Lung microvascular endothelial cell (primary cell): ENCODE results near the gene IVL. TPM values are rescaled to one million over a fixed set of nuclear protein-coding genes. Genes with fewer than 3 reads are reported as not detected.

Experiments used
- DNase-seq, 2 donors: peaks; one replicate each; pipeline versions ENCODE4 v3.0.0 to v3.0.0-alpha.2; 2010; ENCODE audit warnings: low read depth in 2 of 2
- total RNA-seq: library from RNA; depleted of rRNA; stranded (reverse); fragments of >200 nt; gene quantifications from 2 replicates; pipeline ENCODE4 v1.2.1, GENCODE V29; 2014

Gene IVL
- total RNA-seq, 1 donor from 2014 or later, result not detected

DNA sequence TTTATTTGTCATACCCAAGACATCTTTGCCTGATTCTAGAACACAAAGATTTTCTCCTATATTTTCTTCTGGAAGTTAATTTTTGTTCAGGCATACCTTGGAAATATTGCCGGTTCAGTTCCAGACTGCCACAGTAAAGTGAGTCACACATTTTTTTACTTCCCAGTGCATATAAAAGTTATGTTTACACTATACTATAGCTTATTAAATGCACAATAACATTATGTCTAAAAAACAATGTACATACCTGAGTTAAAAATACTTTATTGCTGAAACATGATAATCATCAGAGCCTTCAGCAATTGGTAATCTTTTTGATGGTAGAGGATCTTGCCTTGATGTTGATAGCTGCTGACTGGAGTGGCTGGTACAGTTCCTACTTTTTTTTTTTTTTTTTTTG is 20.2 kb upstream of the IVL start:
- no peak for DNase-seq

GRCh38 chr1:152899027-152899426 is 9.3 kb upstream of the IVL start:
- DNase-seq, result no peak

- DNase-seq, result no peak
Measured at GRCh38 chr1:152899883-152900282, 8.5 kb upstream of the IVL start.

GRCh38 chr1:152901631-152902030 is 6.7 kb upstream of the IVL start:
- DNase-seq, result no peak

- no peak for DNase-seq
Measured at GRCh38 chr1:152902636-152903035, 5.7 kb upstream of the IVL start.

DNA sequence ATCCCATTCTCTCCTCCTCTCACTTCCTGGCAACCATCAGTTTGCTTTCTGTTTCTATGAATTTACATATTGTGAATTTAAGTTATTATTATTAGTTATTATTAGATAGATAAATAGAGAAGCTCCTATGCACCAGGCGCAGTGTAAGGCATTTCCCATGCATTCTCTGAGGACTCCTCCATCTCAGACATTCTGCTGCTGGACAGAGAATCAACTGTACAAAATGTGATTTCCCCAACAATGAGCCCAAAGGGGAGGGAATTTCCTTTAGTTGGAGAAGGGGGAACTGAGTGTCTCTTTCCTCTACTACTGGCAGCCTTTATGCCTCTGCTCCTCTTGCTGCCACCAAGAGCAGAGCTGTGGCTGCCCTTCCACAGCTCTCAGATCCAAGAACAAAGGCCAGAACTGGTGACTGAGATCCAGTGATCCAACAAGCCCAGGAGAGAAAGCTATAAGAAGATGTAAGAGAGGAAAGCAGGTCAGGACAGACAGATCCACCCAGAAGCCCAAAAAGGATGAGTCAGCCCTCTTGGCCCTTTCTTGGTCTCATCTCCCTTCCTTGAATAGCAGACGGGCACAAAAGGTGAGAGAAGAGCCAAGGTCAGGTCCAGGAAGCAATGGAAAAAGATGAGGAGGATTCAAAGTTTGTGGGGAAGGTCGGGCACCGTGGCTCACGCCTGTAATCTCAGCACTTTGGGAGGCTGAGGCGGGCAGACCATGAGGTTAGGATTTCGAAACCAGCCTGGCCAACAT is 3.5 kb upstream of the IVL start:
- DNase-seq, result no peak

GRCh38 chr1:152906023-152906565 is 2.3 kb upstream of the IVL start:
- no peak for DNase-seq

DNA sequence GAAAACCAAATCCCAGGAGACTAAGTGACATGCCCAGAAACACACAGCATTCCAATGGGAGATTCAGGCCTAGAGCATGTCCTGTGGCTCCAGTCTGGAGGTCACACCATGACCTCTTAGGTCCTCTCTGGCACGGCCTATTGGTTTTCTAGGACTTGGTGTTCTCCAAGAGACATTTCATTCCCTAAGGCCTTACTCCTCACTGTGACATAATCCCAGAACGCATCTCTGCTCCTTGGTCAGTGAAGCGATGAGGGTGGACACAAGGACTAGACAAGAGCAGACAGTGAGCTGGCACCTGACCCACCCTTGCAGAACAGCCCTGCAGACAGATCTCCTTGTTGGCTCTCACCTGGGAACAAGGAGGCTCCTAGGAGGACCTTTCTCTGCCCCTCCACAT is 860 bp downstream of the IVL start:
- no peak for DNase-seq

- no peak for DNase-seq
Measured at GRCh38 chr1:152912471-152912870, 4.1 kb downstream of the IVL start.

- no peak for DNase-seq
Measured at GRCh38 chr1:152912900-152913299, 4.6 kb downstream of the IVL start.

- peak; percentile 33 to 34 for DNase-seq
Measured at GRCh38 chr1:152917794-152918193, 9.4 kb downstream of the IVL start.

GRCh38 chr1:152919071-152919470 is 10.7 kb downstream of the IVL start:
- DNase-seq, result no peak

DNA sequence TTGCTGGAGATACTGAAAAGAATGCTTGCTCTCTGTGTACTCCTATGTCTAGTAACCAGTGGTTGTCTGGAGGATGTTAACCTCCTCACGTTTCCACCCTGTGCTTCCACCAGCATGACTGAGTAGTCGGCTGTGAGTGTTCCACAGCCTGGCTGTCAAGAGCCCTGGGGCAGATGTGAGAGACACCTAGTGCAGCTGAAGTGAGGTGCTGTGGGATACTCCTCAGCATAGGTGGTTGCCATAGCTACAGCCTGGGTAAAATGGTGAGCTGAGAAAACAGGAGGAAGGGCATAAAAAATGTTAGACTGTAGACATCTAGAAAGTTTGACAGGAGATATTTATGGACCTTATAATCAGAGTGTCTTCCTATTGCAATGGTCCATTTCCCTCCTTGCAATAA is 15.8 kb downstream of the IVL start:
- no peak for DNase-seq

- DNase-seq, result peak; percentile 17 to 34
Measured at GRCh38 chr1:152926091-152926490, 17.7 kb downstream of the IVL start.

DNA sequence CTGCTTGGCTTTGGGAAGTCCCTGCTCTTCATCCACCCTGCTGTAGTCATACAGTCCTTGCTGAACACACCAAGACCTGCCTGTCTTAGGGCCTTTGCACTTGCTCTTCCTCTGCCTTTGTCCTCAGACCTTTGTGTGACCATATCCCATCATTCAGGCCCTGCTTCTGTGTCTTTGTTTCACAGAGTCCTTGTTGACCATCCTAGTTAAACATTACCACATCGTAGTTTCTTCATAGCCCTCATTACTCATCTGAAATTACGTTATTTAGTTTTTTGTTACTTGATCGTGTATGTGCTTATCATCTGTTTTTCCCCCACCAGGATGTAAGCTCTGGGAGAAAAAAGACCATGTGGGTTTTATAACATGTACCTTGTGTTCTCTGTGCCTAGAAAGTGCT is 20.3 kb downstream of the IVL start:
- DNase-seq, result no peak

DNA sequence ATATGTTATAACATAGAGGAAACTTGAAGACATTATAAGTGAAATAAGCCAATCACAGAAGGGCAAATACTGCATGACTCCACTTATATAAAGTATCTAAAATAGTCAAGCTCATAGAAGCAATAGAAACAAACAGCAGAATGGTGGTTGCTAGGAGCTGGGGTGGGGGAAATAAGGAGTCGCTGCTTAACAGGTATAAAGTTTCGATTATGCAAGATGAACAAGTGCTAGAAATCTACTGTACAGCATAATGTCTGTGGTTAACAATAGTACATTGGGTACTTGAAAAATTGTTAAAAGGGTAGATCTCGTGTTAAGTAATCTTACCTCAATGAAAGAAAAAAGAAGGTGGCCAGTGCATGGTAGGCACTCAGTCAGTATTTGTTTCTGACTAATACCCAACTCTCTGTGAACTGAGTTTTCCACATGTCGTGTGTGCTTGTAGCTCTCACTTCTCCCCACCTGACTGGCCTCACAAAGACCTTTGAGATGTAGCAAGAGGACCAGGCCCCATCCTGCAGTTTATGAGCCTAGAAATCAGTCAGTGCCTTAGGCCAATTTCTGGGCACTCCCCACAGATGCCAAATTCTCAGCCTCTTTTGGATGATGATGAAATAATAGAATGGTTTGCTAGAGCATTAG is 23.9 kb downstream of the IVL start:
- no peak for DNase-seq

GRCh38 chr1:152933196-152933595 is 24.9 kb downstream of the IVL start:
- DNase-seq, result no peak

- DNase-seq, result no peak
Measured at GRCh38 chr1:152940614-152941013, 32.3 kb downstream of the IVL start.

GRCh38 chr1:152941037-152941711 is 32.8 kb downstream of the IVL start:
- no peak for DNase-seq

DNA sequence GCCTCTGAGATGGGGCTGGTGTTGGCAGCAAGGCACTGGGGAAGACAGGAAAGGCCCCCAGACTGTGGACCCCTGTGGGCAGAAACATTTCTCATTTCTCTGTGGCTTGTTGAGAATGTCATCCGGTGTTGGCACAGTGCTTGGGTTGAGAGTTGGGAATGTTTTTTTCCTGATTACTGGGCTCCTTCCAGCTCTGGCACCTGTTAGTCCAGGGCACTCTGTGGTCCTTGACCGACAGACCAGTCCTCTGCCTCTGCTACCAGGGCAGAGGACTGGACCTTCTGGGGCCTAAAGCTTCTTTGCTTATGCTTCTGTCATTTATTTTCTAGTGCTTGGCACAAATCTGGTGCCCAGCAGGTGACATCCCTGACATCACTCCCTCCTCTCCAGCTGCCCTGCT is 33.8 kb downstream of the IVL start:
- DNase-seq, result no peak

DNA sequence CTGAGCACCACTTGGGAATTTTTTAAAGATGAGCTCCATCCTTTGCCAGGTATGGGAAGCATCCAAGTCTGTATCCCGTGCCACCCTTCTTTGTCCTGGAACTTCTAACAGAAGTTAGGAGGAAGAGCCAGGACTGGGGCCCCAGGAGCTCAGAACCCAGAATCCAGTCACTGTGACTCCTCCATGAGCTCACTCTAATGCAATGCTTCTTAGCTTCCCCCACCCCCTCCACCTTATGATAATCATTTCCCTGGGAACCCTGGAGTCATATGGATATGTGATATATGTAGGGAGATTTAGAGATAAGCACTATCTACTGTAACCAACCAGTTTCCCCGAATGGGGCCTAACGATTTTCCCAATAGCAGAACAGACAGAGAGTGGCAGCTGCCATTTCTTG is 37.9 kb downstream of the IVL start:
- DNase-seq, result no peak

GRCh38 chr1:152946651-152947256 is 38.4 kb downstream of the IVL start, which contains the start of gene SPRR5:
Gene SPRR5, plus strand, starts transcription at chr1:152947206. Its CDS starts 1,349 bp downstream, at chr1:152948555.
- DNase-seq, result no peak
